SH-SY5Y (cell line): Measurements from ENCODE around the gene ELOVL6.

Experiments used
- GATA2 ChIP-seq: IDR thresholded peaks from 2 replicates; pipeline ENCODE4 v1.6.1; 2011; ENCODE audit warnings: mild to moderate bottlenecking, low read depth, low read length
- GATA3 ChIP-seq: IDR thresholded peaks from 2 replicates; pipeline ENCODE4 v1.6.1; 2011; ENCODE audit warnings: low read depth, mild to moderate bottlenecking, low read length, moderate library complexity

DNA sequence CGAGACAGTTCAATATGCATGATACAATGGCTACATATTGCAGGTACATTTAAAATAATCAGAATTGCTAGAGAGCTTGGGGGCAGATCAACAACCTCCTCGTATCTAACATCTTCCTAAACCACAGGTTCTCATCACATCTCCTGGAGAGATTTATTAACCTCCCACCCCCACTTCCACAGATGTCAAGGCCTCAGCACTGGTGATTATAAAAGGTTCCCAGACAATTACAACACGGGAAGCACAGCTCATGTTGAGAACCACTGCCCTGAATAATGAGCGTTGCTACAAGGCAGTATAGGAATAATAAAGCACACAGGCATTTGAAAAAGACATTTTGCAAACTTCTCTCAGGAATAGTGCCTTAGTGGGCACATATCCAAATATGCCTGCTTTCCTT lies 42.8 kb downstream of the ELOVL6 start:
- TF ChIP-seq GATA2, result no peak
- TF ChIP-seq GATA3, result no peak
